NCI-H748 treated with DMSO at 0.1 percent for 48 hours (cell line): ENCODE measurements around the gene RNF5.
"Not testable (repeated sequence)": the region's sequence is repeated elsewhere in the genome, so short reads cannot be mapped to it uniquely, and the experiment has no call there.

Experiments used
- DNase-seq: peaks from one replicate; lab custom pipeline; 2025; lab: John Stamatoyannopoulos, UW

RNF5 gene

GRCh38 chr6:32210191-32210601, 32.0 kb downstream of the RNF5 start:
- no peak for DNase-seq

- not testable (repeated sequence) for DNase-seq
Observed at GRCh38 chr6:32211432-32211831, 33.2 kb downstream of the RNF5 start.

GRCh38 chr6:32212076-32212760, 34.0 kb downstream of the RNF5 start:
- DNase-seq, result no peak

GRCh38 chr6:32213649-32214048, 35.4 kb downstream of the RNF5 start:
- DNase-seq, result no peak

- no peak for DNase-seq
Observed at GRCh38 chr6:32214126-32214525, 35.9 kb downstream of the RNF5 start.

- DNase-seq, result no peak
Observed at GRCh38 chr6:32215617-32216016, 37.4 kb downstream of the RNF5 start.

- DNase-seq, result no peak
Observed at GRCh38 chr6:32216285-32216684, 38.1 kb downstream of the RNF5 start.

GRCh38 chr6:32216998-32217397, 38.8 kb downstream of the RNF5 start:
- no peak for DNase-seq

- no peak for DNase-seq
Observed at GRCh38 chr6:32218167-32218566, 40.0 kb downstream of the RNF5 start.

GRCh38 chr6:32220021-32220420, 41.8 kb downstream of the RNF5 start:
- DNase-seq, result no peak

GRCh38 chr6:32222333-32223230, 44.4 kb downstream of the RNF5 start:
- no peak for DNase-seq

- DNase-seq, result no peak
Observed at GRCh38 chr6:32223258-32224235, 45.3 kb downstream of the RNF5 start, which contains the start of gene NOTCH4. Gene NOTCH4, minus strand, starts transcription at chr6:32224067. Its CDS starts 139 bp downstream, at chr6:32223928.

GRCh38 chr6:32224696-32225095, 46.5 kb downstream of the RNF5 start:
- no peak for DNase-seq

- DNase-seq, result no peak
Observed at GRCh38 chr6:32226434-32226833, 48.2 kb downstream of the RNF5 start.
